Activated CD8-positive, alpha-beta memory T cell treated with anti-CD3 and anti-CD28 coated beads, Interleukin-2, amount 50 U/mL, for 24 hours (primary cell): ENCODE results near the gene GSDMA.
"Not testable (repeated sequence)": the region's sequence is repeated elsewhere in the genome, so short reads cannot be mapped to it uniquely, and the experiment has no call there.

Source experiments
- DNase-seq: peaks from one replicate; pipeline ENCODE4 v3.0.0-alpha.2; 2020; ENCODE audit errors: extremely low read depth

GSDMA gene

DNA sequence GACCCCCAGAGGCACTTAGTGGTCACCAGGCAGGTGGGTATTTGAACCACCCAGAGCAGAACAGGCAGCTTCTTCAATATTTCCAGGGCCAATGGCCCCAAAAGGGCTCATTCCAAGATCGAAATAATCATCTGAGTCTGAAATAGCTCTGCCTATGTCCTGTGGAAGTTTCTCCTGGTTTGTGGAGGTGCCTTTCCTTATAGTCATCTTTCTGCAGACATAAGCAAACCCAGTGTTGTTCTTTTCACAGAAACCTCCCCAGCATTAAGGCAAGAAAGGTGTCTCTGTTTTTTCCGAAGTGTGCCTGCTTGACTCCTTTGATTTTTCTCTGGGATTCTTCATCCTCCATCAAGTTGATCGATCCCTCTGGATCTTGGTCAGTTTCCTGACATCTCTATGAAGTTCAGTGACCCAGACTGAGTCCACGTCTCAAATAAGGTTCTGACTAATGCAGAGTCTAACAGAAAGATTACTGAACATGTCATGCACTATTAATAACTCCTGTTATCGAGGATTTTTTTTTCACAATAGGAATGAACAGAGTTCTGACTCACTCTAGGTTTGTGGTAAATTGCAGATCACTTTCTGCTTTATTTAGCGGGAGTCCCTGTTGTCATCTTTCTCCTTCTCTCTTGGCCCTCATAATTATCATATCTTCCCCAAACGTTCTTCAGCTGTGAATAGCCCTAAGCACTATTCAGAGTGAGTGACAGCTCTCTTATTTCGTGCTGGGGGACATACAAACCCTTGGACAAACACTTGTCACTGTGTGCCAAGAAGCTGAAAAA is 33.8 kb upstream of the GSDMA start:
- no peak for DNase-seq

DNA sequence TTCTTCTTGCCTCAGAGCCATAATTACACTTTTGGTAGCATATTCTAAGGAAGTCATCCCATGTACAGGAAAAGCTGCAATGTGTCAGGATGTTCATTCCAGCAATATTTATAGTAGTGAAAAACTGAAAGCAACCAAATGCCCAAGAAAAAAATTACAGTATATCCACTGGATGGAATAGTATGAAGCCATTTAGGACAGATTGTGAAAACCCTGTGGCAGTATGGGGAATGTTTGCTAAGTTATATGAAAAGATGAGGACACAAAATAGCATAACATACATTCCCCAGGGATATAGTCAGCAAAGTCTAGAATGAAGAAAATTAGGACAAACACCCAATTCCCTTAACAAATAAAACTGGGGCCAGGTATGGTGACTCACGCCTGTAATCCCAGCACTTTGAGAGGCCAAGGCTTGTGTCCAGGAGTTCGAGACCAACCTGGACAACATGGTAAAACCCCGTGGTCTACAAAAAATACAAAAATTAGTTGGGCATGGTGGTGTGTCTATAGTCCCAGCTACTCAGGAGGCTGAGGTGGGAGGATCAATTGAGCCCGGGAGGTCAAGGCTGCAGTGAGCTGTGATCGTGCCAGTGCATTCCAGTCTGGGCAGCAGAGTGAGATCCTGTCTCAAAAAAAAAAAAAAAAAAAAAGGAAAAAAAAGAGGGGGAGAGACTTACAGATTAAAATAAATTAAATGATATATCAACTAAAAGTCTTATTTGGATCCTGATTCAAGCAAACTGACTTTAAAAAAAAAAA is 33.0 kb upstream of the GSDMA start:
- DNase-seq, result no peak

DNA sequence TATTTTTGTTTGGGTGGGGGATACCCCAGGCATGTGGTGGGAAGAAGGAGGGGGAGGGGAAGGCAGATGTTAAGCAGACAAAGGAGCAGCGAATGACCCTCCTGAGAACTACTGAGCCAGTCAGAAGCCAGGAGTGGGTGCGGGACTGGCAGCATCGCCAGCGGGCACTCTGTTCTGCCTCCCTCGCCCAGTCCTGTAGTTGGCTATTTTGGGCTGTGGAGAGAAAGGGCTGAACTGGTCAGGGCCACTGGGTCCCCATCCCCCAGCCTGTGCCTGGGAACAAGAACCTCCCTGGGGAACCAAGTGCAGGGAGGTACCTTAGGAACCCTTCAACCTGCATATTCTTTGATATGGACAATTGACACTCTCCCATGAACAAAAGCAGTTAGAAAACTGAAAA is 28.9 kb upstream of the GSDMA start:
- no peak for DNase-seq

DNA sequence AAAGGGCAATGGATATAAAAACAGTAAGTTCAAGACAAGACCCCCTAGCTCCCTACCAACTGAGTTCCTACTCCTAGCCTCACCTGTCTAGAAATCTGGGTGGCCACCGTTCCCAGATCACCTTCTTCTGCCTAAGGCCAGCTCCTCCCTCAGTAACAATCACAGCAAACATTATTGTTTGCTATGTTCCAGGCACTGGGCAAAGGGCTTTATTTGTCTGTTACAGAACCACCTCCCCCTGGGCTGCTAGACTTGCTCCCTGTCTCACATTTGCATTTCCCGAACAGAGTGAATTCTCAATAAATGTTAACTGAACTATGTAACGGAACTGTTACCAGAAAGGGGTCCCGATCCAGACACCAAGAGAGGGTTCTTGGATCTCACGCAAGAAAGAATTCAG is 28.5 kb upstream of the GSDMA start:
- no peak for DNase-seq

DNA sequence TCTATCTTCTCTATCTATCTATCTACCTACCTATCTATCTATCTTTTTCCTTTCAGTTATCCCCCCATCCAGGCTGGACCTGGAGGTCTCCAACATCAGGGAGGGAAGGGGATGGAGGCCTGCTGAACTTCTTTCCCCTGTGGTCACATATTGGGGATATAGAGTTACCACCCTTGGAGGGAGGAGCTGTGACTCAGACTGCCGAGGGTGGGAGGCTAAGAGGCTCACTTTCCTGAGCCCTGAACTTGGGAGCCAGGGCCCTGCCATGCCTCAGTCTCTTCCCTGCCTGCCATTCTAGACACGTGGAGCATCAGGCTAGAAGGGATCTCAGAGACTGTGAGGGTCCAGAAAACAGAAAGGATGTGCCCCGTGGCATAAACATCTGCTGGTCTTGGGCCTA is 26.9 kb upstream of the GSDMA start:
- no peak for DNase-seq

DNA sequence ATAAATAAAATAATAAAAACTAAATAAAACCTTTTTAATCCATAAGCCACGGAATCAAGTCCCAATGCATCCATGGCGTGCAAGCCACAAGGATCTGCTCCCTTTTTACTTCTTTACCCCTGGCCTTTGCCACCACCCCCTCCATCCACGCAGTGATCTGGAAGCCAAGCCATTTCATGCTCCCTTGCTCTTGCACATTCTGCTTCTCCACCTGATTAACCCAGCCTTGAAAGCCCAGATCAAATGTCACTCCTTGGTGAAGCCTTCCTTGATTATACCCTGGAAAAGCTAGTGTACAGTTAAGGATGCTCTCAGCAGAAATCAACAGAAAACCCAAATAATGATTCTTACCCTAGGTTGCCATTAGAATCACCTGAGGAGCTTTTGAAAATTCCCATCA is 25.4 kb upstream of the GSDMA start:
- no peak for DNase-seq

DNA sequence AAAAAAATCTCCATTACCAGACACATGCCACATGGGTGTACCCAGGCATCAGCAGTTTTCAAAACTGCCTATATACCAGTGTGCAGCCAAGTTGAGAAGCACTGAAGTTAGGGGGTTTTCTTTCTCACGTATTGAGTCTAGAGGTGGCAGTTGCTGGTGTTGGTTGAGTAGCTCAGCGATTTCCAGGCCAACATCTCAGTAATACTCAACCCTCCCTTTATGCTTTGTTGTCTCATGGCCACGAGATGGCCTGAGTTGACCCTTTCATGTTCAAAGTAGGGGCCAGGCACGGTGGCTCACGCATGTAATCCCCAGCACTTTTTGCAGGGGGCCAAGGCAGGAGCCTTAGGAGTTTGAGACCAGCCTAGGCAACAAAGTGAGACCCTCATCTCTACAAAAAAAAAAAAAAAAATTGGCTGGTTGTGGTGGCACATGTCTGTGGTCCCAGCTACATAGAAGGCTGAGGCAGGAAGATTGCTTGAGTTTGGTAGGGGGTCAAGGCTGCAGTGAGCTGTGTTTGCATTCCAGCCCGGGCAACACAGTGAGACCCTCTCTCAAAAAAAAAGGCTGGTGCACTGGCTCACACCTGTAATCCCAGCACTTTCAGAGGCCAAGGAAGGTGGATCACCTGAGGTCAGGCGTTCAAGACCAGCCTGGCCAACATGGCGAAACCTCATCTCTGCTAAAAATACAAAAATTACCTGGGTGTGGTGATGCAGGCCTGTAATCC is 24.5 kb upstream of the GSDMA start:
- DNase-seq, result no peak

DNA sequence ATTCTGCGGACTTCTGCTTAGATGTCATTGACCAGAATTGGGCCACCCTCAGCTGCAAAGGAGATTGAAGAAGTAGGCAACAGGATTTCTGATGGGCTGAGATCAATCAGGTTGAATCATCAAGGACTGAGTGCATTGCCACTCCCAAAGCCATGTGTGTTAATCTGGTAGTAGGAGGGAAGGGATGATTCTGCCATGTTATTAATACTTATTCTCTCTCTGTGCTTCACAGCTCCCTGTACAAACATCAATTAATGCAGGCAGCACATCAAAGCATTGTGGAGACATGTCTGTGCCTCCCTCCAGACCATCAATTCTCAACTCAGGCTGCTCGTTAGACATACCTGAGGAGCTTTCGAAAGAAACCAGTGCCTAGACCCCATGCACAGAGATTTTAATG is 23.7 kb upstream of the GSDMA start:
- no peak for DNase-seq

DNA sequence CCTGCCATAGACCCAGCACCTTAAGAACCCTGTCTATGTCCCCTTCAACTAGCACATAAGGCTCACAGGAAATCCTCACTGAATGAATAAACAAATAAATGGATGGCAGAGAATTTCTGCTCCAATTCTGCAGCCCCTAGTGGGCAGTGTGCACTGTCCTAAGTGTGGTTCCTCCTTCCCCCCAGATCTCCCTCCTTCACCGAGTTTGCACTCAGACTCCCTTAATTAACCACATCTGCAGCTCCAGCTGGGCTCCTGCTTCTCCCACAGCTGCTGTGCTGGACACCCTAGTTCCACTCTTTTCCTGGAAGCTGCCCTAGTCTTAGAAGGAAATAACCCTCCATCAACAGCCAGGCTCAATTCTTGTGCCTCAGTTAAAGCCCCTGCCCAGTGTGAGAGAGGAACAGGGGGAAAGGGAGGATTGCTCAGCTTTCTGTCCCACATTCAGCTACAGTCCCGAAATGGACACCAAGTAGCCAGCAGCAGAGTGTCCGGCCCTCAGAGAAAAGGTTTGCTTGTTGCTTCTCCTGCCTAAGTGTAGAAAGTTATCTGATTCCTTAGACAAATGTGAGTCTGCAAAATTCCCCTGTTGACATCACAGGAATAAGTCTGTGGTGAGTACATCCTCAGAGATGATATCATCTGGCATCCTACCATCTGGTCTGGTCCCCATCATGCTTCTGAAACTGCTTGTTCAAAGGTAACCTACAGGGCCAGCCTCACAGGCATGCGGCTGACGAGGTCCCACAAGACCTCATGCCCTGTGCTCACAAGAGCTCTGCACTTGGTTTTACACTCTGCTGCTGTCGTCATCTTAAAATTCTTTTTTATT is 23.0 kb upstream of the GSDMA start:
- no peak for DNase-seq

DNA sequence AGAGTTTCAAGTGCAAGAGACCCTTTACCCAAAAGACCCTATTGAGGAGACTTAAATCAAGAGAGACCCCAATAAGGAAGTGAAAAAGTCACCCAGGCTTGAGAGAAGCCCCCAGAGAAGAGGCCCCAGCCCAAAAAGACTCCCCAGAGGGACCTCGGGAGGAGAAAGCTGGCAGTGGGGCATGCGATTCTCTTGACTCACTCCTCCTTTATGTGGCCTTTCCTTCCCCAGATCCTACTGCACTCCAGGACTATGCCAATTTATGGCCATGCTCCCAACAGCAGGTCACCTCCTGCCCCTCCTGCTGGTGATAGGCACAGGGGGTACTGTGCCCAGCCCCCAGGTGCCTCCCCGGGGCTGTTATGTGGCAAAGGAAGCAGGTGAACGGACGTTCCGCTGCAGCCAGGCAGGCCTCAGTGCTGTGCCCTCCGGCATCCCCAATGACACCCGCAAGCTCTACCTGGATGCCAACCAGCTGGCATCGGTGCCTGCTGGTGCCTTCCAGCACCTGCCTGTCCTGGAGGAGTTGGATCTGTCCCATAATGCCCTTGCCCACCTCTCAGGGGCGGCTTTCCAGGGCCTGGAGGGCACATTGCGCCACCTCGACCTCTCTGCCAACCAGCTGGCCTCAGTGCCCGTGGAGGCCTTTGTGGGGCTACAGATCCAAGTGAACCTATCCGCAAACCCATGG is 19.0 kb upstream of the GSDMA start:
- DNase-seq, result no peak

DNA sequence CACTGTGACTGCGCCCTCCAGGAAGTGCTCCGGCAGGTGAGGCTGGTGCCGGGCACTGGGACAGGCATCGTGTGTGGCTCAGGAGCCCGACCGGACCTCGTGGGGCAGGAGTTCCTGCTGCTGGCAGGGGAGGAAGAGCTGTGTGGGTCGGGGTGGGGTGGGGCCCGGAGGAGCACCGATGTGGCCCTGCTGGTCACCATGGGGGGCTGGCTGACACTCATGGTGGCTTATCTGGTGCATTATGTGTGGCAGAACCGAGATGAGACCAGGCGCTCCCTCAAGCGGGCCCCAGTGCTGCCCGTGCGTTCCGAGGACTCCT is 18.5 kb upstream of the GSDMA start:
- DNase-seq, result no peak

DNA sequence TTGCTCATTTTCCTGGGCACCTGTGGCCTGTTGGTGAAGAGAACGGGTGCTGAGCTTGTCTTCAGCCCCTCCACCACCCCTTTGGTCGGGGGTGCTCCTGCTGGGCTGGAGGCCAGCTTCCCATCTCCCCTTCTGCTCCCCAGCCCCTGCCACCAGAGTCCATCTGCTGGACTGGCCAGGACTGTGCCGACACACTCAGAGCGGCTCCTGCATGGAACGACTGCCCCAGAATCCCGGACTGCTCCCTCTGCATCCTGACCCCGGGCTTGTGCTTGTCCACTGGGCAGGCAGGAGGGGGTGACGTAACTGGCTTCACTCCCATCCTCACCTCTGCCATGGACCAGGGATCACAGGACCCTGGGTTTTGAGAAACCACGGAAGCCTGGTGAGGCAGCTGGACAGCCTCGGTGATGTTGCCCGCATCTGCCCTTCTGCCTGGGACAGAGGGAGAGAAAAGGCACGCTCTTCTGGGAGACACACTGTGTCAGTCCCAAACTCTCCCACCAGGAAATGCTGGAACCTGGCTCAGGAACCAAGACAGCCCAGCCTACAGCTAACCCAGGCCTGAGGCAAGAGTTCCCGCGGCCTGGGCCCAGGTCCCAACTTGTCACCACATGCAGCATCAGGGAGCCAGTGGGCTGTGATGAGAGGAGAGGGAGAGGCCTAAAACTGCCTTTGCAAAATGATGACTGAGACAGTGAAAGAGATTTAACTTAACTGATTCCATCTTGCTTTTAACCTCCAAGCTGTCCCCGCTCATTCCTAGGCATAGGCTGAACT is 16.1 kb upstream of the GSDMA start:
- DNase-seq, result no peak

DNA sequence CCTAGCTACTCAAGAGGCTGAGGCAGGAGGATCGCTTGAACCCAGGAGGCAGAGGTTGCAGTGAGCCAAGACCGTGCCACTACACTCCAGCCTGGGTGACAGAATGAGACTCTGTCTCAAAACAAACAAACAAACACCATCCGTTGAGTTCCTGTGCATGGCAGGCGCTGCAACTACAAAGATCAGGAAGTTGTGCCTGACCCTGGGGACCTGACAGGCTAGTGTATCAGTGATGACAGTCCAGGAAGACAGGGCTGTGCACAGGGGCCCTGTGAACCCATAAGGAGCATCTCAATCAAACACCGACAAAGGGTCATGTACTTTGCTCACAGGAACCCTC is 14.3 kb upstream of the GSDMA start:
- DNase-seq, result not testable (repeated sequence)

DNA sequence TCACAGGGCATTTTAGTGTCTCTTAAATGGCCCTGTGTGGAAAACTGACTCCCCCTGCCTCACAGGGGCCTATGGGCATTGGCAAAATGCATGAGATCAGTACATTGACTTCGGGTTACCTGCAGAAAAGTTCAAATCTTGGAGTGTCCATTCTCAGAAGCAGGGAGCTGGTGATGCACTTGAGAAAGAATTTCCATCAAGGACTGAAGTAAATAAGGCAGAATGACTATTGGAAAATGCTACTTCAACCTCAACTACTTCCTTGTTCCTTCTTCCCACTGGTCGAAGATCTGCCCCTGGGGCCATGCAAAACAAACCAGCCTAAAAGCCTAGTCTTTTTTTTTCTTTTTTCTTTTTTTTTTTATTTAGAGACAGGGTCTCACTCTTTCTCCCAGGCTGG is 13.8 kb upstream of the GSDMA start:
- DNase-seq, result no peak

DNA sequence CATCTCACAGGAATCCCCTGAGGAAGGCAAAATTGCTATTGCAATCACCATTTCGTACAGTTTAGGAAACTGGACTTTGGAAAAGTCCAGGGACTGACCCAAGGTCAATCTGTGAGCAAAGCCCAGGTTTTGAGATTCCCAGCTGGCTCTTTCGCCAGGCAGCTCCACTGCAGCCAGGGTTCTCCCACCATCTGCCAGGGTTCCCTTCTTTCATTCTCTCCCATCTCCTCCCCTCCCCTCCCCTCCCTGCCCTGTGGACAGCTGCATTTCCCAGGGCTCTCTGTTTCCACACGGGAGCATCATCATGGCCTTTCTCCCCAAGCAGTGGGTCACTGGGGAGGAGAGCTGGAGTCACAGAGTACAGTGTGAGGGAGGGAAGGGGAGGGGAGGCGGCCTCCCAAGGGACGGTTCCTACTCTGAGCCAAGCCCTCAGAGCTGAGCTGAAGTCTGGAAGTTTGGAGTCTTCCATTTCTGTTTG is 11.9 kb upstream of the GSDMA start:
- no peak for DNase-seq

DNA sequence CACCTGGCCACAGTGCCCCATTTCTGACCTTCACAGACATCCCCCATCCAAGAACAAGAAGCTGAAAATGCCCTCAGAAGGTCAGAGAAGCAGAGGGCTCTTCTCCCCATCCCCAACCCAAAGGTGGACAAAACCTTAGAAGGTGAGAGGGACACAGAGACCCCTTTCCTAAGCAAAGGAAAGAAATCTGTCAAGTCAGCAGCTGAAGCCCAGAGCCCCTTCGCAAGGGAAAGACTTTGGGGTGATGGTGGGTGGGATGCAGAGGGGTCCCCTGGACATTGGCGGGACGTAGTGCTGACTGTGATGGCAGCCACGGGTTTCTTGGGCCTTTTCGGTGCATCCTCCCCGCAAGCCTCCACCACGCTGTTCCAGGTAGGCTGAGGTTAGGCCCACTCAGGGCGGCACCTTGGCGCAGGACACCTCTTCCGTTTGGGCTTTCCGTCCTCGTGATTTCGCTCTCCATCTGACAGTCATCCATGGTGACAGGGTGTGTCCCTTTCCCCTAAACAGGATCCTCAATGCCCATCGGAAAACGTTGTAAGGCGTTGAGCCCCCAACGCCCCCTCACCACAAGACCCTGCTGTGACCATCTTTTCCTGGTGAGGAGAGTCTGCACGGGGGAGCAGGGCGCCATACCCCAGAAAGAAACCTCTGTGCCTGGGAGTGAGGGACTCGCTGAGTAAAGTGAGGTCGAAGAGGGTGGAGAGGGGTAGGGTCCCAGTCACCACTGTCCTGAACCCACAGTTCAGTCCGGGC is 10.7 kb upstream of the GSDMA start:
- no peak for DNase-seq

DNA sequence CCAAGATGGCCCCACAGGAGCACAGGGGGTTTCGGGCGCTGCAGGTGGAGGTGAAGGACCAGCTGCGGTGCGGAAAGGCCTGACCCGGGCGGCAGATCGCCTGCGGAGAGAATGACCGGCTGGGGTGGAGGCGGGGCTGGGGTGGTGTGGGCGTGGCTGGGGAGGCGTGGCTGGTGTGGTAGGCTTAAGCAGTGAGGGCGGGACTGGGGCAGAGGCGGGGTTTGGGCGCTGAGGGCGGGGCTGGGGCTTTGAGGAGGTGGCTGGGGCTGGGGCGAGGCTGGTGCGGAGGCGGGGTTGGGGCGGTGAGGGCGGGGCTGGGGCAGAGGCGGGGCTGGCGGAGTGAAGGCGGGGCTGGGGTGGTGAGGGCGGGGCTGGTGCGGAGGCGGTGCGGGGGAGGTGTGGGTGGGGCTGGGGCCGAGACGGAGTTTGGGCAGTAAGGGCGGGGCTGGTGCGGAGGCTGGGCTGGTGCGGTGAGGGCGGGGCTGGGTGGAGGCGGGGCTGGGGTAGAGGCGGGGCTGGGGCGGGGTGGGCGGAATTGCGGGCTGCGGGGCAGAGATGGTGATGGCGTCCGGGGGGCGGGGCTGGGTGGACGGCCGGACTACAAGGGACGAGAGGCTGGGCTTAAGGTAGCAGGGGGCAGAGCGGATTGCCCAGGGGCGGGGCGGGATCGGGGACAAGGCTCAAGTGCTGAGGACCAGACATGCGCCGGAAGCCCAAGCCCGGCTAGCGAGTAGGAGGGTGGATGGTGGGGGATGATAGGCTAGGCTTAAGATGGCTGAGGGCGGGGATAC is 9.9 kb upstream of the GSDMA start:
- peak; percentile 78 for DNase-seq

DNA sequence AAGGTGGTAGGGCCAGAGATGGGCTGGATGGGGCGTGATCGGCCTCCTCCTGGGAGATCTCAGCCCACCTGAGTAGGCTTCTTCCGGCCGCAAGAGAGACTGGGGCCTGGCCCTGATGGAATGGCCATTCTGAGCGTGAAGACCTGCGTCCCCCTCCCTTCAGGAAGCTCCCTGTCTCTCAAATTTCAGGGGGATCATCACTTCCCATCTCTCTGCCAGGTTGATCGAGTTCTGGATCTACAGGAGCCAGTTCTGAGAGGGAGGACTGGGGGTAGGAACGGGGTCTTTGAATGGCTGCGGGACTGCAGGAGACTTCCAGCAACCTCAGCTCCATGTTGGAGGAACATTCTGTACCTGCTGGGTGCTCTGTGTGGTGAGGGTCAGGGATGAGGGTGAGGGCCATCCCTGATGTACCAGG is 9.3 kb upstream of the GSDMA start:
- no peak for DNase-seq

DNA sequence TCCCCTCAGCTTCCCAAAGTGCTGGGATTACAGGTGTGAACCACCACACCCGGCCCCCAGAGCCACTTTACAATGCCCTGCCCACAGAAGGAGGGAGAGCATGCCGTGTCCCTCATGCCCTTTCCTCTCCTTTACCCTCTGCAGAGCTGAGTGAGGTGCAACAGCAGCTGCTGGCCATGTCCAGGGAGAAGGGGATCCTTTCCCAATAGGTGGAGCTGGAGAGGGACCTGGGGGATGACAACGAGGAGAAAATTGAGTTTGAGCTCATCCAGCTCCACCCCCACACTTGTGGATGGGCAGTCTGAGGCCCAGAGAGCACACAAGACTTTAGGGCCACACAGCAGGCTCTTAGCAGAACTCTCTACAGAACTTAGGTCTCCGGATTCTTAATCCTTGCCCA is 7.9 kb upstream of the GSDMA start:
- no peak for DNase-seq
